A673 (cell line): Measurements from ENCODE around the gene FAM184B. TPM values are rescaled to one million over a fixed set of nuclear protein-coding genes. Genes with fewer than 3 reads are reported as not detected.

ENCODE experiments used
- BruUV-seq: library from RNA; stranded (reverse); fragments of 400-500 nt; replicated peaks from 2 replicates; lab custom pipeline; 2021; lab: Mats Ljungman, UMichigan
- CTCF ChIA-PET: fragments of 300-600 bp; sonication (Branson Sonifier 250); formaldehyde crosslinking; loops from one replicate; lab custom pipeline; 2022; ENCODE audit warnings: antibody characterized with exemption; lab: Charles Lee
- POLR2A ChIA-PET: fragments of 300-600 bp; sonication (Branson Sonifier 250); formaldehyde crosslinking; loops from one replicate; lab custom pipeline; 2022; ENCODE audit warnings: antibody characterized with exemption; ENCODE audit not compliant: low non-redundant PET; lab: Charles Lee
- DNase-seq: peaks from one replicate; pipeline ENCODE4 v3.0.0-alpha.2; 2015; ENCODE audit warnings: low spot score
- H3K27ac ChIP-seq: fragments of 200-600 bp; sonication (generic); 2 replicates; pipeline ENCODE4 v1.5.1; 2016; ENCODE audit warnings: mixed run types, low read depth, mild to moderate bottlenecking, mixed read lengths, antibody characterized with exemption, low read length; ENCODE audit not compliant: poor library complexity, severe bottlenecking
- H3K27me3 ChIP-seq: fragments of 200-600 bp; sonication (generic); replicated peaks from 2 replicates; pipeline ENCODE4 v1.6.1; 2017; ENCODE audit warnings: mixed run types, low read depth, mild to moderate bottlenecking, mixed read lengths, antibody characterized with exemption, low read length; ENCODE audit not compliant: insufficient read depth, poor library complexity
- H3K36me3 ChIP-seq: fragments of 200-600 bp; sonication (generic); 2 replicates; pipeline ENCODE4 v1.6.1; 2016; ENCODE audit warnings: mixed run types, mild to moderate bottlenecking, mixed read lengths, antibody characterized with exemption, low read length; ENCODE audit not compliant: insufficient read depth, poor library complexity, severe bottlenecking
- H3K4me1 ChIP-seq: fragments of 200-600 bp; sonication (generic); 2 replicates; pipeline ENCODE4 v1.6.1; 2017; ENCODE audit warnings: mixed run types, mild to moderate bottlenecking, mixed read lengths, antibody characterized with exemption, low read length; ENCODE audit not compliant: insufficient read depth, poor library complexity, severe bottlenecking
- H3K4me3 ChIP-seq: fragments of 200-600 bp; sonication (generic); 2 replicates; pipeline ENCODE4 v1.5.1; 2016; ENCODE audit warnings: low read depth, mixed run types, mild to moderate bottlenecking, mixed read lengths, low read length; ENCODE audit not compliant: poor library complexity, severe bottlenecking
- H3K9me3 ChIP-seq: fragments of 200-600 bp; sonication (generic); 2 replicates; pipeline ENCODE4 v1.6.1; 2016; ENCODE audit warnings: mixed run types, low read depth, mild to moderate bottlenecking, mixed read lengths, antibody characterized with exemption, low read length; ENCODE audit not compliant: poor library complexity, severe bottlenecking
- EZH2 ChIP-seq: fragments of 200-600 bp; sonication (generic); IDR thresholded peaks from 2 replicates; pipeline ENCODE4 v1.6.1; 2017; ENCODE audit warnings: borderline replicate concordance, low read depth, mild to moderate bottlenecking, mixed read lengths, antibody characterized with exemption, low read length; ENCODE audit not compliant: poor library complexity, severe bottlenecking
- intact Hi-C: fragments of 100-400 bp; cut with micrococcal nuclease; formaldehyde crosslinking; loops from one replicate; pipeline ENCODE4 v1.10.0; 2022; ENCODE audit not compliant: unreplicated experiment
- total RNA-seq: library from RNA; stranded (reverse); gene quantifications from 2 replicates; pipeline ENCODE4 v1.2.3, GENCODE V29; 2021
- TF ChIP-seq, protein P1 (sequence below): fragments of 300-800, 200-600 bp; sonication (generic); conservative IDR thresholded peaks from 2 replicates; pipeline ENCODE4 v1.5.1; 2017; ENCODE audit warnings: low read depth, mild to moderate bottlenecking, antibody characterized with exemption, low read length, moderate library complexity, mixed read lengths

FAM184B gene
- total RNA-seq, 1 experiment from 2014 or later, result 0.26 TPM

DNA sequence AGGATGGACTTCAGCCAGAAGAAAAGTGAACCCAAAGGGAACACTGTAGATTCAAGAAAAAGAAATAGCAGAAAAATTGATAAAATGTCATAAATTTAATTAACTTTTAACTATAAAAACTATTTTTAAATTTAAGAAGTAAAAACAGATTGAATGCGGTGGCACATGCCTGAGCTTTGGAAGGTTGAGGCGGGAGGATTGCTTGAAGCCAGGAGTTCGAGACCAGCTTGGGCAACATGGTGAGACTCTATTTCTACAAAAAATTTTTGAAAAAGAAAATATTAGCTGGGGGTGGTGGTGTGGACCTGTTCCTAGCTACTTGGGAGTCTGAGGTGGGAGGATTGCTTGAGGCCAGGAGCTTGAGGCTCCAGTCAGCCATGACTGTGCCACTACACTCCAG is 3.0 kb downstream of the FAM184B start:
- no peak for TF ChIP-seq EZH2
- TF ChIP-seq, protein P1, sequence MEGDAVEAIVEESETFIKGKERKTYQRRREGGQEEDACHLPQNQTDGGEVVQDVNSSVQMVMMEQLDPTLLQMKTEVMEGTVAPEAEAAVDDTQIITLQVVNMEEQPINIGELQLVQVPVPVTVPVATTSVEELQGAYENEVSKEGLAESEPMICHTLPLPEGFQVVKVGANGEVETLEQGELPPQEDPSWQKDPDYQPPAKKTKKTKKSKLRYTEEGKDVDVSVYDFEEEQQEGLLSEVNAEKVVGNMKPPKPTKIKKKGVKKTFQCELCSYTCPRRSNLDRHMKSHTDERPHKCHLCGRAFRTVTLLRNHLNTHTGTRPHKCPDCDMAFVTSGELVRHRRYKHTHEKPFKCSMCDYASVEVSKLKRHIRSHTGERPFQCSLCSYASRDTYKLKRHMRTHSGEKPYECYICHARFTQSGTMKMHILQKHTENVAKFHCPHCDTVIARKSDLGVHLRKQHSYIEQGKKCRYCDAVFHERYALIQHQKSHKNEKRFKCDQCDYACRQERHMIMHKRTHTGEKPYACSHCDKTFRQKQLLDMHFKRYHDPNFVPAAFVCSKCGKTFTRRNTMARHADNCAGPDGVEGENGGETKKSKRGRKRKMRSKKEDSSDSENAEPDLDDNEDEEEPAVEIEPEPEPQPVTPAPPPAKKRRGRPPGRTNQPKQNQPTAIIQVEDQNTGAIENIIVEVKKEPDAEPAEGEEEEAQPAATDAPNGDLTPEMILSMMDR, result no peak
- Histone ChIP-seq H3K4me3 (no peak overlapping the region), H3K27me3 (peaks cover 24% of the 10 kb centered on the region), H3K36me3 (no peaks in the 10 kb centered on the region), H3K4me1 (peaks cover 14% of the 10 kb centered on the region), H3K9me3 (no peaks in the 10 kb centered on the region), H3K27ac (no peak overlapping the region)
- no peak for DNase-seq
- POLR2A ChIA-PET, result no interaction called here
- CTCF ChIA-PET, result no interaction called here
- intact Hi-C loops, result no loop called here
- no TSS peak for BruUV-seq

DNA sequence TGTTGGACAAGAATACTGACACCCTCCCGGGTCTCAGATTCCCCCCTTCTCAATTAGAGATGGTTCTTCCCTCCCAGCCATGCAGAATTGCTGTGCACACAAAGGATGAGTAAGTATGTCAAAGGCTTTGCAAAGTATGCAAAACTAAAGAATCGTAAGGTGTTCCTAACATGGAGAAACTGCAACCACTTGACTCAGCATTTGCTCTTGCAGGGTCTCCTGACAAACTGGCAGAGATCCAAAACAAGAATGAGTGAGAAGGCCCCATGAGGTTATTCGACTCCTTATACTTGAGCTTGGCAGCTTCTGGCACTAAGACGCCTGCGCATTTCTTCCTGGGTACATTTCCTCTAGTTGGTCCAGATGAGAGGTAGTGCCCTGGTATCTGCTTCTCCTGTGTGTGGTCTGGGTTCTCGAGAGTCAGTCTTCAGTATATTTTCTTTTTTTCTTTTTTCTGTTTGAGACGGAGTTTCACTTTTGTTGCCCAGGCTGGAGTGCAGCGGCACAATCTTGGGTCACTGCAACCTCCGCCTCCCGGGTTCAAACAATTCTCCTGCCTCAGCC is 8.2 kb downstream of the FAM184B start:
- no peaks in the 10 kb centered on the region for H3K4me1 ChIP-seq
- no peaks in the 10 kb centered on the region for H3K27me3 ChIP-seq
- ChIA-PET POLR2A (no interaction called here), CTCF (no interaction called here)
- no peaks in the 10 kb centered on the region for H3K36me3 ChIP-seq
- intact Hi-C loops, result no loop called here
- no peak for TF ChIP-seq EZH2
- TF ChIP-seq, protein P1, result no peak
- H3K27ac ChIP-seq, result no peak overlapping the region
- H3K9me3 ChIP-seq, result no peaks in the 10 kb centered on the region
- H3K4me3 ChIP-seq, result no peak overlapping the region
- no TSS peak for BruUV-seq
- DNase-seq, result peak; percentile 7

DNA sequence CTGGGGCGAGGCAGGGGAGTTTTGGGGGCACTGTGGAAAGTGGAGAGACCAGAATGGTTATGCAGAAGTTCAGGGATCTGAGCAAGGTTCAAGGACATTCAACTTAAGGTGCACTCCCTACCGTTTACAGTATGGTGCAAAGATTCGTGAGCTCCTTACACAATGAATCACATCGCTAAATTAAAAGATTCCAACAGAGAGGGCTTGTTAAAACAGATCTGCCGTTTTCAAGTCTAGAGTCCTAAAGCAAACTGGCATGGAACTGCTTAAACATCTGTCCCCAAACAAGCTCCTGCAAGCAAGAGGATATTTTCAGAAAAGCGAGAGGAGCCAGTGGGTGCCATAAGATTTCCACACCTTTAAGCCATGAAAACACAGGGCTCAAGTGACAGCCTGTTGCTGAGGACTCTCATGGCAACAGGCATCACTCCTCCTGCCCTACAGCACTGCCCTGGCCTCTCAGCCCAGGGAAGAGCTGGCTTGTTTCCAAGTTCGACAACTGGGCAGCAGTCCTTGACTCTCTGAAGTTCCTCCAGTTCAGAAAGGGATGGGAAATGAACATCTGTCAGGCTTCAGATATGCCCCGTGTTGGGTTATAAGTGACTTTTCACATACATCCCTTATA is 10.0 kb downstream of the FAM184B start:
- POLR2A ChIA-PET, result no interaction called here
- Histone ChIP-seq H3K9me3 (no peaks in the 10 kb centered on the region), H3K27me3 (no peaks in the 10 kb centered on the region), H3K4me3 (no peak overlapping the region), H3K27ac (no peak overlapping the region), H3K36me3 (no peaks in the 10 kb centered on the region), H3K4me1 (no peaks in the 10 kb centered on the region)
- intact Hi-C loops, result no loop called here
- no peak for DNase-seq
- TF ChIP-seq, protein P1, result no peak
- CTCF ChIA-PET, result no interaction called here
- BruUV-seq, result no TSS peak
